ENCODE results near the gene KPTN.

Gene KPTN

DNA sequence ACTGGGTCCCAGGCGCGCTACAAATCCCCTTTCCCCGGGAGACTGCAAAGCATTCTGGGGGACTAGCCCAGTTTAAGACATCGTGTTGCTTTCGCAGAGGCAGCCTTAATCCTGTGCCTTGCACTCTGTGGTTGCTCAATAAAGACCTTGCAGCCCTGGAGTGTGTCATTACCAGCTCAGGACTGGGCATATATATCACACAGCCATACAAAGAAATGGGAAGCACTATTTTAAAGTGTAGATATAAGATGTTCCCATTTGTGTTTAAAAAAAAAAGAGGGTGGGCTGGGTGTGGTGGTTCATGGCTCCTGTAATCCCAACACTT is 19.8 kb upstream of the KPTN start:
- Mint-ChIP-seq H3K4me1 (ENCODE audit: low read depth in 2 of 2) (peaks cover 17 to 21% of the 10 kb centered on the region in 2 donors), H3K4me3 (no peak overlapping the region), H3K9me3 (no peaks in the 10 kb centered on the region), H3K27ac (peak overlapping the region in 1 of 2 donors; percentile 15), H3K27me3 (no peaks in the 10 kb centered on the region), H3K36me3 (ENCODE audit: insufficient read depth) (peaks cover 66% of the 10 kb centered on the region)
- ATAC-seq (replicated peaks) = no peak
- no peak for DNase-seq

DNA sequence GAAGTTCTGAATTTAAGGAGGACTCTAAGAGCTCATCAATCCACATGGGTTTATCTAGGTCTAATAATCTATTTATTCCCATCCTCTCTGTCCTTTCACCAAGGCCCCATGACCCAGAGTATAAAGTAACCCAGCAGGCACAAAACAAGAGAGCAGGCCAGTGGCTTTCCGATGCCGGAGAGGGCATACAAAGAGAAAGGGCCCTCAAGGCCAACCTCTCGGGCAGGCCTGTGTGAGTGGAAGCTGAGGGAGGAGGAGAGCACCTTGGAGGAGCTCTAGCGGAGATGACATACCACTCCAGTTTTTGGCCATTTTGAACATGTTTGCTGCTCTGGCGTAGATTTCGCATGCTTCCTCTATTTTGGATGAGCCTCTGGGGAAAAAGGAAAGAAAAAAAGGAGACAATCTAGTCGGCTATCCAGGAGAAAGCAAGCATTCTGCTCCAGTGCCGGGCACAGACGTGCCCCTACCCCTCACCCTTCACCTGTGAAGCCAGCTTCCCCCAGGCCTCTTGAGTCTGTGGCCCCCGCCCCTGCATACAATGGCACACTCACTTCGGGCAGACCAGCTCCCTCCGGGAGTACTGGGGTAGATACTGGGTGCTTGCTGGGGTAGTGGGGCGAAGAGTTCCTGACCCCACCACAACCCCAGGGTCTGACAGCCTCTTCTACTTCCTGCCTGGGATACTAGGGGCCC is 19.3 kb upstream of the KPTN start:
- ATAC-seq (replicated peaks) (no peak), DNase-seq (no peak)
- peaks cover 68% of the 10 kb centered on the region for H3K36me3 Mint-ChIP-seq (ENCODE audit: insufficient read depth)
- H3K4me1 Mint-ChIP-seq (ENCODE audit: low read depth in 2 of 2) = peaks cover 18 to 21% of the 10 kb centered on the region in 2 donors
- no peak overlapping the region for H3K4me3 Mint-ChIP-seq
- H3K9me3 Mint-ChIP-seq = no peaks in the 10 kb centered on the region
- no peaks in the 10 kb centered on the region for H3K27me3 Mint-ChIP-seq
- H3K27ac Mint-ChIP-seq = peak overlapping the region in 1 of 2 donors; percentile 15

DNA sequence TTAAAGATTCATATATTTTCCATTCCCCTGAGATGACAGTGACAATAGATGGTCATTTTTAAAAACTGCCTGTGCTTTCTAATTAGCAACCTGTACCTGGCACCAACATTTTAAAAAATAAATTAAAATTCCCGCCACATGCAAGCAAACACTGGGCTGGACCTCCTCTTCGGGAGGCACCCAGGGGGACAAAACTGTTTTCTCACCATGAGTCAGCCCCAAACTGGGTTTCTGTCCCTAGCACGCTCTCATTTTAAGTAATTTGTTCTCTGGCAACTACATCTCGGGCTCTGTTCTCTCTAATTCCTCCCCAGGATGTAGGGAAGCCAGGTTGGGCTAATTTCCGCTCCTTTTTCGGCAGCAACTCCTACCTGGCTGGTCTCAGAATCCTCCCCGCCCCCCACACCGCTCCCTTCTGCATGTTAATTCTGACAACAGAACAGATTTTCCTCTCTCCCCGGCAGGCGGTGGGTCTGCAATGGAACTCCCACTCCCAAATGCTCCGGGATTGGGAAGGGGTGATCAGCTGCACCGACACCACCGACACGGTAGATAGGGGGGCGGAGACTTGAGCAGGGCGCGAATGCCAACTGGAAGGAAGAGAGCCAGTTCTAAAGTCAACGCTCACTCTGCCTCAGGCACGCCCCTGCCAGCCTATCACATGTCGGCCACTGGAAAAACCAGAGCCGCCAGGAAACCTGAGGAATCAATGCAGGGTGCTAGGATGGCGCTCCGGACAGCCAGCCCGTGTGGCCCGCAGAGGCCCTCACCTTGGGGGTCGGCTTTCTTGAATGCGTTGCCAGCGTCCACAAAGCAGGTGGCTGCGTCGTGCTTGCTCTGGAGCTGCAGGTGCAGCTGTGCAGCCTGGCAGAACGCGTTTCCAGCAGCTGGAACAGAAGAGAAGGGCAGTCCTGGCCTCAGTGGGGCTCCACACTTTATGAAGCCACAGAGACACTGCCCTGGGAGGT is 16.1 kb upstream of the KPTN start:
- Mint-ChIP-seq H3K27ac (peak overlapping the region in 1 of 2 donors; percentile 44), H3K4me3 (no peak overlapping the region), H3K4me1 (ENCODE audit: low read depth in 2 of 2) (peaks cover 17 to 23% of the 10 kb centered on the region in 2 donors), H3K9me3 (no peaks in the 10 kb centered on the region), H3K36me3 (ENCODE audit: insufficient read depth) (peaks cover 69% of the 10 kb centered on the region), H3K27me3 (no peaks in the 10 kb centered on the region)
- ATAC-seq (replicated peaks) (no peak), DNase-seq (no peak)

DNA sequence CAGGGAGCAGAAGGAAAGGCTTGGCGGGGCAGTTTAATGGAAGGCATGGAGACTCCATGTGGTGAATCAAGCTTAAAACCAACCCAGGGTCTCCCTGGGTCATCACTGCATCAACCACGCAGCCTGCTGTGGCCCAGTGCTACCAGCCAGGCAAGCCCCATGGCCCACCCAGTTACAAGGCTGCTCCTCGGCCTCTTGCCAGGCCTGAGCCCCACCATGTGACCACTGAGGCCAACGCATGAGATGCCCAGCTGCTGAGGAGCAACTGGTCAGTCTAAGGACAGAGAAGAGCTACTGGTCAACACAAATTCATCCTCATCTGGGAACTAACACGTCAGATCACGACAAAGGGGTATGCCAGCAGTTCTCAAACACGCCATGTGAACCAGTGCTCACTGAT is 15.4 kb upstream of the KPTN start:
- H3K9me3 Mint-ChIP-seq = no peaks in the 10 kb centered on the region
- ATAC-seq (replicated peaks) (no peak), DNase-seq (no peak)
- H3K4me3 Mint-ChIP-seq = no peak overlapping the region
- H3K27me3 Mint-ChIP-seq = no peaks in the 10 kb centered on the region
- peaks cover 71% of the 10 kb centered on the region for H3K36me3 Mint-ChIP-seq (ENCODE audit: insufficient read depth)
- peak overlapping the region in 1 of 2 donors; percentile 29 for H3K27ac Mint-ChIP-seq
- peaks cover 17 to 18% of the 10 kb centered on the region in 2 donors for H3K4me1 Mint-ChIP-seq (ENCODE audit: low read depth in 2 of 2)

DNA sequence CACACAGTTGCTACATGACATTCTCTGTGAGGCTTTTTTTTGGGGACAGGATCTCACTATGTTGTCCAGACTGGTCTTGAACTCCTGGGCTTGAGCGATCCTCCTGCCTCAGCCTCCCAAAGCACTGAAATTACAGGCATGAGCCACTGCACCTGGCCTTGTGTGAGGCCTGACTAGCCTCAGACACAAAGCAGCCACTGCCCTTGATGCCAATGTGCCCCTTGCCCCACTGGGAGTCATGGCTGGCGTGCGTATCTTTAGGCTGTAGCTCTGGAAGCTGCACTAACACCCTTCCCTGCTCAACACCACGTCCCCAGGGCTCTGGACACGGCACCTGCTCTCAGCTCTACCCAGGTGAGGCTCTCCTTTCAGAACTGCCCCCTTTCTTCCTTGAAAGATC is 14.5 kb upstream of the KPTN start:
- DNase-seq (no peak), ATAC-seq (replicated peaks) (no peak)
- Mint-ChIP-seq H3K36me3 (ENCODE audit: insufficient read depth) (peaks cover 74% of the 10 kb centered on the region), H3K27ac (peak overlapping the region; percentile 29 to 60), H3K4me1 (ENCODE audit: low read depth in 2 of 2) (peaks cover 18% of the 10 kb centered on the region in 2 donors), H3K4me3 (no peak overlapping the region), H3K9me3 (no peaks in the 10 kb centered on the region), H3K27me3 (no peaks in the 10 kb centered on the region)

DNA sequence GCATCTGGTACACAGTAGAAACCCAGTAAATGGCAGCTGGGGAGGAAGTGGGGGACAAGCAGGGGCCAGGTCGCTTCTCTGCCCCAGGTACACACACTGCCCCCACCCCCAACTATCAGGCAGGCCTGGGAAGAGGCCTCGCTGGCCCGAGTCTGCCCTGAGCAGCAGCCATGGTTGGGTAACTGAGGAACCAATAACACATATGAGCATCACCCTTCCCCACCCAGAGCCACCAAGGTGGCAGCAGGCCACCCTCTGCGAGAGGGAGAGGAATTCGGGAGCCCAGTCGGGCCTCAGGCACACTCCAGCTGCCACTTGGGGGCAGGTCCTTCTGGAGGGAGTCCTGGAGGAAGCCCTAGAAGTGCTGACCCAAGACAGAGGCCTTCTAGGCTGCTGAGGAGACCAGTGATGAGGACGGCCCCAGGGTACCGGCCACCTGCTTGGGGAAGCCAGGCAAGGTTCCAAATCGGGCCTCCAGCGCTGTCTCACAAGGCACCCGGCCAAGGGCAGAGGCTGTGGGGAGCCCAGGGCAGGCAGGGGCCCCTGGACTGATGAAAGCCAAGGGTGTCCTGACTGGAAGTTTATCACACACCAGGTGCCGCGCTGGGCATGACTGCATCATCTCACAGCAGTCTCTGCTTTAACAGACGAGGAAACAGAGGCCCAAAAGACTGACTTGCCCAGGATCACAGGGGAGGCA is 14.0 kb upstream of the KPTN start:
- Mint-ChIP-seq H3K27ac (peak overlapping the region in 1 of 2 donors; percentile 29), H3K4me1 (ENCODE audit: low read depth in 2 of 2) (peaks cover 16 to 17% of the 10 kb centered on the region in 2 donors), H3K4me3 (no peak overlapping the region), H3K9me3 (no peaks in the 10 kb centered on the region), H3K27me3 (no peaks in the 10 kb centered on the region), H3K36me3 (ENCODE audit: insufficient read depth) (peaks cover 74% of the 10 kb centered on the region)
- ATAC-seq (replicated peaks) (no peak), DNase-seq (no peak)

DNA sequence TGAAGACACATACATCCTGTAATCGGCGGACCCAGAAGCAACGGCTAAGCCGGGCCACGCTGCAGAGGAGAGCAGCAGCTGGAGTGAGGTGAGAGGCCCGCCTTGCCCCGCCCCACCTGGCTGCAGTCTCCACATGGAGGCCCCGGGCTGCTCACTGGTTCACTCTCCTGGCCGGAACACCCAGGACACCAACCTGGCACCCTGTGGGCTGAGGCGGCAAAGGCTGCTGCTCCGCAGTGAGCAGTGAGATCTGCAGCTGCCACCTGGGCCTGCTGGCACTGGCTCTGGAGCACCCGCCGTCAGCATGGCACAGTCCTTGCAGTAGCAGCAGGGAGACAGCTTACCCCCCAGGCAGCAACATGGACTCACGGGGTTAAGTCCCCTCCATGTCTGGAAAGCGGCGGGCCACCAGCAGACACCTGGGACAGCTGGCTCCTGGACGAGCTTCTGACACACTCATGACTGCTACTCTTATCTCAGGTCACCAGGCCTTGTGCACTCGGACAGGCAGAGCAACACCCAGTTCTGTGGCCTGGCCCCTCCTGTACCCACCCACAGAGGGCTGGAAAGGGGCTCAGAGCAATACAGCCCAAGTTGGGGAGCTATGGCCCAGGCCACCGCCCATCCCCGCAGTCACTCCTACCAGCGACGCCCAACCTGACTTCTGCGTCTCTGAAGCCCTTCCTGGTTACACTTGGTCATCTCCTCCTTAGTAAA is 13.2 kb upstream of the KPTN start:
- peaks cover 13 to 15% of the 10 kb centered on the region in 2 donors for H3K4me1 Mint-ChIP-seq (ENCODE audit: low read depth in 2 of 2)
- DNase-seq = no peak
- peaks cover 74% of the 10 kb centered on the region for H3K36me3 Mint-ChIP-seq (ENCODE audit: insufficient read depth)
- ATAC-seq (replicated peaks) = no peak
- no peaks in the 10 kb centered on the region for H3K27me3 Mint-ChIP-seq
- H3K4me3 Mint-ChIP-seq = no peak overlapping the region
- no peaks in the 10 kb centered on the region for H3K9me3 Mint-ChIP-seq
- peak overlapping the region; percentile 25 to 75 for H3K27ac Mint-ChIP-seq

DNA sequence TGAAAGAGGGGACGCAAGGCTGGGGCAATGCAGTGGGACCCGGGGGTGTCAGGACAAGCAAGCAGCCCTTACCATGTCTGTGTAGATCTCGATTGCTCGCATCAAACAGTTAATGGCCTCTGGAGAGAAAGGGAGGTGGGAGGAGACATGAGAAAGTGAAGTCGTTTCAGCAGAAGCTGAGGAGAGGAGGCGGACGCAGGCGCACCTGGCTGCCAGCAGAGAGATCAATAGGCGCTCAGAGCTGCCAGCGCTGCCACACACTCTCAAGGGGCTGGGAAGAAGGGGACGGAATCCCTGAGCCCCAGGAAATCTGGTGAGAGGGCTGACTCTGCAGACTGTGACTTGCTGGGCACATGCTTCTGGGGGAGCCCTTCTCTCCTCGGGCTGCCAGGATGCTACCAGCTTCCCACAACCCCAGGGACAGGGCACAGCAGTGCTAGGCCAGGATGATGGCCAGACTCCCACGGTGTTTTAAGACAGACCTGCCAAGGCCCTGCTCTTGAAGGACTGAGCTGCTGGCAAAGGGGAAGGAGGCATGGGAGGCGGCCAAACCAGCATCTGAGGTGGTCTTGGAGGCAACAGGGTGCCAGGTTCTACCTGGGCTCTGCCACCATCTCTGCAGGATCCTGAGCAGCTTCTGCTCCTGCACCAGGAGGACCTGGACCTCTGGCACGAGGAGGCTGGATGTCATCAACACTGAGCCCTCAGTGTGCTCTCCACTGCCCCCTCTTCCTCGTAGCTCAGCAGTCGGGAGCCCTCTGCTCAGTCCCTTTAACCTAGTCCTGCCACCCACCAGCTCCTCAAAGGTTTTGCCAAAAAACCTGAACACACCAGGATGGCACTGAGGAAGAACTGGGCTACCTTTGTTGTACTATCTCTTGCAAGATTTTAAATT is 11.7 kb upstream of the KPTN start:
- H3K27ac Mint-ChIP-seq = peak overlapping the region; percentile 49 to 75
- H3K27me3 Mint-ChIP-seq = no peaks in the 10 kb centered on the region
- no peak for DNase-seq
- no peak overlapping the region for H3K4me3 Mint-ChIP-seq
- peaks cover 12 to 13% of the 10 kb centered on the region in 2 donors for H3K4me1 Mint-ChIP-seq (ENCODE audit: low read depth in 2 of 2)
- peaks cover 74% of the 10 kb centered on the region for H3K36me3 Mint-ChIP-seq (ENCODE audit: insufficient read depth)
- no peak for ATAC-seq (replicated peaks)
- no peaks in the 10 kb centered on the region for H3K9me3 Mint-ChIP-seq

DNA sequence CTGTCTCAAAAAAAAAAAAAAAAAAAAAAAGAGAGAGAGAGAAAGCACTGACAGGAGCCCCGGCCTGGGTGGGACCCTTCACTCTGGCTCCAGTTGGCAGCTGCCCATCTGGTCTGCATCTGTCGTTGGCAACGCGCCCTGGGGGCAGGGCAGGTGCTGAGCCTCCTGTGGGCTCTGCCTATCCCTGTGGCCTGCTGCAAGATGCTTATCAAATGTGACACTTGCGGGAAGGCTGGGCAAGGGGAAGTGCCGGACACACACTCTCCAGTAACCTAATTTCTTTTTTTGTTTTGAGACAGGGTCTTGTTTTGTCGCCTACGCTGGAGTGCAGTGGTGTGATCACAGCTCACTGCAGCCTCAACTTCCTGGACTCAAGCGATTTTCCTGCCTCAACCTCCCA is 10.7 kb upstream of the KPTN start:
- no peak for ATAC-seq (replicated peaks)
- no peak for DNase-seq
- peaks cover 9 to 21% of the 10 kb centered on the region in 2 donors for H3K4me1 Mint-ChIP-seq (ENCODE audit: low read depth in 2 of 2)
- no peaks in the 10 kb centered on the region for H3K9me3 Mint-ChIP-seq
- peak overlapping the region in 1 of 2 donors; percentile 41 for H3K27ac Mint-ChIP-seq
- H3K36me3 Mint-ChIP-seq (ENCODE audit: insufficient read depth) = peaks cover 73% of the 10 kb centered on the region
- H3K27me3 Mint-ChIP-seq = no peaks in the 10 kb centered on the region
- no peak overlapping the region for H3K4me3 Mint-ChIP-seq

DNA sequence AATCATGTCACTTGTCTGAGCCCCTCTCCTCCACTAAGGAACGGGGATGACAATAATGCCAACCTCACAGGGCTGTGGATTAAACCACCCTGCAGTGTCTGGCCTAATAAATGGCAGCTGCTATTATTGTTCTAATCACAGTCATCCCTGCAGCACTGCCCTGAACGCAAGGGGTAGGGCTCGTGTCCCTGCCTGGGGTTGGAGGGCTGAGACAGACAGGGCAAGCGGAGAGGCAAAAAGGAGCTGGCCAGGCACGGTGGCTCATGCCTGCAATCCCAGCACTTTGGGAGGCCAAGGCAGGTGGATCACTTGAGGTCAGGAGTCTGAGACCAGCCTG is 10.2 kb upstream of the KPTN start:
- Mint-ChIP-seq H3K27me3 (no peaks in the 10 kb centered on the region), H3K36me3 (ENCODE audit: insufficient read depth) (peaks cover 78% of the 10 kb centered on the region), H3K27ac (no peak overlapping the region), H3K9me3 (no peaks in the 10 kb centered on the region), H3K4me3 (no peak overlapping the region), H3K4me1 (ENCODE audit: low read depth in 2 of 2) (peaks cover 9 to 21% of the 10 kb centered on the region in 2 donors)
- no peak for DNase-seq
- ATAC-seq (replicated peaks) = no peak

DNA sequence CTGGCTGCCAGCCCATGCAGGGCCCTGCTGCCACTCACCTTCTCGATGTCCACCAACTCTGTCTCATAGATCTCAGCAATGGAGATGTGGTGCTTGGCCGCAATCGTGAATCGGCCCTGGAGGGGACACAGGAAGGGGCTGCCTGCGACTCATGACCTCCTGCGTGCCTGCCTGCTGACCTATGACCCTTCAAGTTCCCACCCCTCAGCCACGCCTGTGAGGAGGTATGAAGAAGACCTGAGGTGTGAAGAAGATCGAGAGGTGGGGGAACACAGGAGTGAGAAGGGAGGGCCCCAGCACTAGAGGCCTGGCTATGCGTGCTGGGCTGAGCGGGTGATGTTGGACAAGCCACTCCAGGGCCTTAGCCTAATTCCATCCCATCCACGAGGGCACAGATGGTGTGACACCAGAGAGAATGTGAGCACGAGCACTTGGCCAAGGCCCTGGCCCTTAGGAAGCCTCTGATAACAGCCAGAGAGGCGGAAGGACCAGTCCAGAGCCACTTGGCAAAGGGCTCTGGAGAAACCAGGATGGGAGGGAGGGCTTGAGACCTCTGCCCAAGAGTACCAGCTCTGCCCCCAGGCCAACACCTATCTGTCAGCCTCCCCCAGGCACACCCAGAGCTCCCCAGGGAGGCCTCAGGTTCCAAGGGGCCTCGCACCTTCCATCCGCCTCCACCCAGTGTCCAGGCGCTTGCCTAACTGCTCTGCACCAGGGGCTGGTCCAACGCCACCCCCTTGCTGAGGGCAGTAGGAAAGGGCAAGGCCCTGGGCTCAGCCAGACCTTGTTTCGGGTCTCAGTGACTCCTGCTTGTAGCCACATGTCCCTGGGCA is 9.6 kb upstream of the KPTN start:
- H3K4me3 Mint-ChIP-seq = no peak overlapping the region
- ATAC-seq (replicated peaks) (no peak), DNase-seq (no peak)
- H3K36me3 Mint-ChIP-seq (ENCODE audit: insufficient read depth) = peaks cover 78% of the 10 kb centered on the region
- no peaks in the 10 kb centered on the region for H3K9me3 Mint-ChIP-seq
- no peaks in the 10 kb centered on the region for H3K27me3 Mint-ChIP-seq
- peaks cover 5 to 17% of the 10 kb centered on the region in 2 donors for H3K4me1 Mint-ChIP-seq (ENCODE audit: low read depth in 2 of 2)
- peak overlapping the region in 1 of 2 donors; percentile 72 for H3K27ac Mint-ChIP-seq

Data from effector memory CD8-positive, alpha-beta T cell (primary cell).